Measurements from ENCODE around the gene FAM107B. TPM values are rescaled to one million over a fixed set of nuclear protein-coding genes. Genes with fewer than 3 reads are reported as not detected.

The FAM107B gene
- total RNA-seq, 1 experiment from 2014 or later = 41.3 TPM

- POLR2A ChIA-PET = interaction anchor here (0.8 kb wide), 1 partner anchor 25 kb away, joined by 3 read pairs; no protein-coding TSS in a partner anchor
- Mint-ChIP-seq H3K9me3 (ENCODE audit: unreplicated experiment) (no peaks in the 10 kb centered on the region), H3K4me3 (ENCODE audit: unreplicated experiment) (no peak overlapping the region), H3K27me3 (ENCODE audit: insufficient read depth, unreplicated experiment) (no peaks in the 10 kb centered on the region), H3K27ac (ENCODE audit: low read depth, unreplicated experiment) (no peak overlapping the region), H3K36me3 (ENCODE audit: insufficient read depth, unreplicated experiment) (no peaks in the 10 kb centered on the region), H3K4me1 (ENCODE audit: insufficient read depth, unreplicated experiment) (peaks cover 15% of the 10 kb centered on the region)
- BruUV-seq (replicated peaks) = no TSS peak
- no peak for TF ChIP-seq CTCF (IDR thresholded peaks at IDR 0.05; ENCODE audit: unreplicated experiment)
- intact Hi-C loops (cut with micrococcal nuclease) = loop anchor here (2.0 kb wide), 1 partner anchor 18 kb away; no protein-coding TSS in a partner anchor
- CTCF ChIA-PET = no interaction called here
- no peak for DNase-seq (ENCODE audit: unreplicated experiment)
Observed at GRCh38 chr10:14572811-14573210, 201.9 kb downstream of the FAM107B start.

DNA sequence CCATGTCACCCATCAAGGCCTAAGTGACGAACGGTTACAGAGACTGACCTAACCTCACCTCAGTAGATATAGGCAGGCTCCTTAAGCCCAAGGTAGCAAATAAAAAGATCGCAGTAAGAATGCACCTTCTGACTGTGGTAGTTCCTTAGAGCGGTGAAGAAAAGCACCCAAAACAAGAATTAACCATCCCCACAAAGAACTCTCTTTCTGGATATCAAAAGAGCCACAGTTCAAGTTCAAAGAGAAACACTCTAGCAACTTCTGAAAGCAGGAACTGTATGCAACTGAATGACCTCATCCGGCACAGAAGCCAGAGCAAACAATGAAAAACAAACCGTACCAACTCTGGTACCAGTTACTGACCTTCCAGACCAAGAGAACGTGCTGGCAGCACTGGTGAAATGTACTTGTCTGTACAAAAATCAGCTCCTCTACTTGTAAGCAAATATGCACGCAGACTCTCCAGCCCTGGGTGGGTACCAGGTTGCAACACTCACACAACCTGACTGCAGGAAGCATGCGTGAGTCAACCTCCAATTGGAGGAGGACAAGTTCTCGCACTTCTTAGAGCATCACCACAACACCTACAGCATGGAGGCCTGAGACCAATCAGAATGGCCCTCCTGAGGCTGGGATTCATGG is 202.7 kb downstream of the FAM107B start:
- Mint-ChIP-seq H3K4me3 (ENCODE audit: unreplicated experiment) (peak overlapping the region; percentile 41), H3K9me3 (ENCODE audit: unreplicated experiment) (no peaks in the 10 kb centered on the region), H3K4me1 (ENCODE audit: insufficient read depth, unreplicated experiment) (peaks cover 15% of the 10 kb centered on the region), H3K36me3 (ENCODE audit: insufficient read depth, unreplicated experiment) (no peaks in the 10 kb centered on the region), H3K27ac (ENCODE audit: low read depth, unreplicated experiment) (peak overlapping the region; percentile 87), H3K27me3 (ENCODE audit: insufficient read depth, unreplicated experiment) (no peaks in the 10 kb centered on the region)
- ChIA-PET CTCF (no interaction called here), POLR2A (interaction anchor here (0.8 to 1.7 kb wide), 6 partner anchors 9 to 266 kb away, joined by 3 to 6 read pairs (median 4); partner anchors contain the start of genes CDNF, HSPA14 and MSANTD7)
- intact Hi-C loops (cut with micrococcal nuclease) = loop anchor here (2.0 kb wide), 1 partner anchor 17 kb away; no protein-coding TSS in a partner anchor
- no TSS peak for BruUV-seq (replicated peaks)
- peak; percentile 69 for DNase-seq (ENCODE audit: unreplicated experiment)
- no peak for TF ChIP-seq CTCF (IDR thresholded peaks at IDR 0.05; ENCODE audit: unreplicated experiment)

- H3K27me3 Mint-ChIP-seq (ENCODE audit: insufficient read depth, unreplicated experiment) = no peaks in the 10 kb centered on the region
- intact Hi-C loops (cut with micrococcal nuclease) = no loop called here
Observed at GRCh38 chr10:14570800-14571199, 203.9 kb downstream of the FAM107B start.

More at GRCh38 chr10:14570800-14571199, 203.9 kb downstream of the FAM107B start:
- H3K4me1 Mint-ChIP-seq (ENCODE audit: insufficient read depth, unreplicated experiment) = peaks cover 15% of the 10 kb centered on the region
- no peaks in the 10 kb centered on the region for H3K36me3 Mint-ChIP-seq (ENCODE audit: insufficient read depth, unreplicated experiment)
- peak overlapping the region; percentile 87 for H3K27ac Mint-ChIP-seq (ENCODE audit: low read depth, unreplicated experiment)
- ChIA-PET POLR2A (interaction anchor here (1.5 to 1.7 kb wide), 2 partner anchors 16 to 18 kb away, joined by 4 to 6 read pairs; no protein-coding TSS in a partner anchor), CTCF (no interaction called here)
- no peak overlapping the region for H3K4me3 Mint-ChIP-seq (ENCODE audit: unreplicated experiment)
- no TSS peak for BruUV-seq (replicated peaks)
- no peak for TF ChIP-seq CTCF (IDR thresholded peaks at IDR 0.05; ENCODE audit: unreplicated experiment)
- peaks cover 7% of the 10 kb centered on the region for H3K9me3 Mint-ChIP-seq (ENCODE audit: unreplicated experiment)
- DNase-seq (ENCODE audit: unreplicated experiment) = no peak
